IPS DF 19.7 (cell line): Measurements from ENCODE around the gene SEL1L.
"Not testable (repeated sequence)": the region's sequence is repeated elsewhere in the genome, so short reads cannot be mapped to it uniquely, and the experiment has no call there.

Source experiments
- DNase-seq: peaks from one replicate; pipeline ENCODE4 v3.0.0-alpha.2; 2013; ENCODE audit warnings: low read depth, low spot score

SEL1L gene

GRCh38 chr14:81525129-81525528 is 8.5 kb downstream of the SEL1L start:
- DNase-seq = no peak

- DNase-seq = no peak
Observed at GRCh38 chr14:81523616-81524015, 10.0 kb downstream of the SEL1L start.

GRCh38 chr14:81523016-81523415 is 10.6 kb downstream of the SEL1L start:
- no peak for DNase-seq

- no peak for DNase-seq
Observed at GRCh38 chr14:81521356-81521755, 12.3 kb downstream of the SEL1L start.

- no peak for DNase-seq
Observed at GRCh38 chr14:81519200-81520011, 14.2 kb downstream of the SEL1L start.

- DNase-seq = no peak
Observed at GRCh38 chr14:81517798-81518398, 15.8 kb downstream of the SEL1L start.

- DNase-seq = no peak
Observed at GRCh38 chr14:81516986-81517797, 16.5 kb downstream of the SEL1L start.

- DNase-seq = not testable (repeated sequence)
Observed at GRCh38 chr14:81515927-81516326, 17.7 kb downstream of the SEL1L start.

GRCh38 chr14:81512826-81513225 is 20.8 kb downstream of the SEL1L start:
- DNase-seq = not testable (repeated sequence)

- no peak for DNase-seq
Observed at GRCh38 chr14:81511111-81511904, 22.3 kb downstream of the SEL1L start.

GRCh38 chr14:81509838-81510452 is 23.7 kb downstream of the SEL1L start:
- no peak for DNase-seq

- no peak for DNase-seq
Observed at GRCh38 chr14:81509321-81509720, 24.3 kb downstream of the SEL1L start.

- DNase-seq = no peak
Observed at GRCh38 chr14:81506487-81506886, 27.2 kb downstream of the SEL1L start.

- no peak for DNase-seq
Observed at GRCh38 chr14:81504864-81505263, 28.8 kb downstream of the SEL1L start.

GRCh38 chr14:81485781-81486180 is 47.9 kb downstream of the SEL1L start:
- DNase-seq = no peak

GRCh38 chr14:81485372-81485771 is 48.3 kb downstream of the SEL1L start:
- no peak for DNase-seq

- DNase-seq = no peak
Observed at GRCh38 chr14:81484120-81484519, 49.5 kb downstream of the SEL1L start.

- DNase-seq = no peak
Observed at GRCh38 chr14:81480741-81481140, 52.9 kb downstream of the SEL1L start.

- no peak for DNase-seq
Observed at GRCh38 chr14:81478446-81478845, 55.2 kb downstream of the SEL1L start.

GRCh38 chr14:81476816-81477215 is 56.8 kb downstream of the SEL1L start:
- DNase-seq = no peak

- no peak for DNase-seq
Observed at GRCh38 chr14:81474685-81475324, 58.8 kb downstream of the SEL1L start.
